ENCODE results near the gene BAHCC1.

BAHCC1 gene

GRCh38 chr17:81387100-81388090 lies 7.9 kb upstream of the BAHCC1 start:
- peak in 1 of 5 donors; percentile 30 for DNase-seq

- no peak for DNase-seq
These were observed 7.1 kb upstream of the BAHCC1 start for GRCh38 chr17:81388091-81388611.

GRCh38 chr17:81388612-81389367 lies 6.5 kb upstream of the BAHCC1 start:
- DNase-seq: no peak

GRCh38 chr17:81389585-81389984 lies 5.7 kb upstream of the BAHCC1 start:
- no peak for DNase-seq

- no peak for DNase-seq
These were observed 5.0 kb upstream of the BAHCC1 start for GRCh38 chr17:81390029-81390872.

GRCh38 chr17:81390873-81391255 lies 4.4 kb upstream of the BAHCC1 start:
- no peak for DNase-seq

GRCh38 chr17:81391293-81391935 lies 3.8 kb upstream of the BAHCC1 start:
- DNase-seq: no peak

- DNase-seq: no peak
These were observed 3.0 kb upstream of the BAHCC1 start for GRCh38 chr17:81391936-81392908.

- DNase-seq: no peak
These were observed 2.2 kb upstream of the BAHCC1 start for GRCh38 chr17:81392909-81393654.

- DNase-seq: peak in 1 of 5 donors; percentile 87
These were observed 1.4 kb upstream of the BAHCC1 start for GRCh38 chr17:81393684-81394376.

- DNase-seq: no peak
These were observed 808 bp upstream of the BAHCC1 start for GRCh38 chr17:81394377-81394920.

- DNase-seq: no peak
These were observed 482 bp downstream of the BAHCC1 start for GRCh38 chr17:81395600-81396277.

- DNase-seq: no peak
These were observed 1.0 kb downstream of the BAHCC1 start for GRCh38 chr17:81396278-81396721.

- DNase-seq: peak in 2 of 5 donors; percentile 29 to 38
These were observed 1.6 kb downstream of the BAHCC1 start for GRCh38 chr17:81396722-81397313.

- DNase-seq: no peak
These were observed 2.3 kb downstream of the BAHCC1 start for GRCh38 chr17:81397314-81398175.

- no peak for DNase-seq
These were observed 3.0 kb downstream of the BAHCC1 start for GRCh38 chr17:81398176-81398831.

Data from T-helper 1 cell (primary cell).